ENCODE measurements around the gene ARSA. TPM values are rescaled to one million over a fixed set of nuclear protein-coding genes. Genes with fewer than 3 reads are reported as not detected.
A peak's percentile ranks its signal among the peaks of the same experiment; 100 is the strongest.

ARSA gene
- total and polyA plus RNA-seq, 2 of the 13 experiments (the other 11 are each of a cell fraction or from before 2014, with no cell fraction given), result 9.0 to 11.5 TPM

DNA sequence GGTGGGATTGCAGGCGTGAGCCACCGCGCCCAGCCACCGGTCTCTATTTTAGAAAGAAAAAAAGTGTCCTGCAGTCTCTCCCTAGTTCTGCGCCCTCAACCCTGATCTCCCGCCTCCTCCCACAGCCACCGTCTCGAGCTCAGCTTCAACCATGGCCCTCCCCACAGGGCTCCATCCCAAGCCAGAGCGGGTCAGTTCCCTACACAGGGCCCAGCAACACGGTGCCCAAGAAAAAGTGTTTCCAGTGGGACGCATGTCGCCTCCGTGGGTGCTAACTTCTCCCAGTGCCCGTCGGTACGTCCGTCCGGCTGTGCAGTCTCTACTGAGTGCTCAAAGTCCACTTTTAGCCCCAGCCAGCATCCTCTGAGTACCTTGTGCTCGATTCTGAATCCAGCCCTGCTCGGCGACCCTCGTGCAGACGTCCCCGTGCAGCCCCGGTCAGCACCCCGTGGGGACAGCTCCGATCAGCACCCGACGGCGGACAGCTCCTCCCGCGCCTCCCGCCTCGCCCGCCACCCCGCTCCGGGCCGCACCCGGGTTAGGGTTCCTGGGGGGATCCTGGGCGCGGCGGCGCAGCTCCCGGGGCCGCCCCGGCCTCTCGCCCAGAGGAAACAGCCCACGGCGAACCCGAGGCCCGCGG, 28.0 kb downstream of the ARSA start (continued):
- TF ChIP-seq FOXO1 (CRISPR knock-in tag; IDR thresholded peaks at IDR 0.05) (peak; percentile 96), ATAD3A (CRISPR knock-in tag; IDR thresholded peaks at IDR 0.05) (peak; percentile 99), LCORL (IDR thresholded peaks at IDR 0.05) (no peak), LCORL (CRISPR knock-in tag; IDR thresholded peaks at IDR 0.05) (peak; percentile 41; the same call in 1 of the 2 replicates), HMG20A (CRISPR knock-in tag; IDR thresholded peaks at IDR 0.05; ENCODE audit: borderline replicate concordance) (peak; percentile 79; the same call in 1 of the 2 replicates), KAT2B (IDR thresholded peaks at IDR 0.05; ENCODE audit: borderline replicate concordance, low read depth, low read length) (no peak), MAFF (IDR thresholded peaks at IDR 0.05; ENCODE audit: low read depth, low read length) (no peak), SMARCC2 (IDR thresholded peaks at IDR 0.05) (no peak), ZNF441 (CRISPR knock-in tag; IDR thresholded peaks at IDR 0.05; ENCODE audit: borderline replicate concordance) (peak; percentile 99), KDM5B (CRISPR knock-in tag; IDR thresholded peaks at IDR 0.05; ENCODE audit: borderline replicate concordance) (peak; percentile 99), TAF15 (IDR thresholded peaks at IDR 0.05; ENCODE audit: low read depth, low read length, poor library complexity, severe bottlenecking) (no peak), ZNF572 (CRISPR knock-in tag; IDR thresholded peaks at IDR 0.05) (no peak)
- TF ChIP-seq, protein P1, sequence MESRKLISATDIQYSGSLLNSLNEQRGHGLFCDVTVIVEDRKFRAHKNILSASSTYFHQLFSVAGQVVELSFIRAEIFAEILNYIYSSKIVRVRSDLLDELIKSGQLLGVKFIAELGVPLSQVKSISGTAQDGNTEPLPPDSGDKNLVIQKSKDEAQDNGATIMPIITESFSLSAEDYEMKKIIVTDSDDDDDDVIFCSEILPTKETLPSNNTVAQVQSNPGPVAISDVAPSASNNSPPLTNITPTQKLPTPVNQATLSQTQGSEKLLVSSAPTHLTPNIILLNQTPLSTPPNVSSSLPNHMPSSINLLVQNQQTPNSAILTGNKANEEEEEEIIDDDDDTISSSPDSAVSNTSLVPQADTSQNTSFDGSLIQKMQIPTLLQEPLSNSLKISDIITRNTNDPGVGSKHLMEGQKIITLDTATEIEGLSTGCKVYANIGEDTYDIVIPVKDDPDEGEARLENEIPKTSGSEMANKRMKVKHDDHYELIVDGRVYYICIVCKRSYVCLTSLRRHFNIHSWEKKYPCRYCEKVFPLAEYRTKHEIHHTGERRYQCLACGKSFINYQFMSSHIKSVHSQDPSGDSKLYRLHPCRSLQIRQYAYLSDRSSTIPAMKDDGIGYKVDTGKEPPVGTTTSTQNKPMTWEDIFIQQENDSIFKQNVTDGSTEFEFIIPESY (CRISPR knock-in tag; IDR thresholded peaks at IDR 0.05), result peak; percentile 69; the same call in 1 of the 2 replicates
- TF ChIP-seq, protein P2, sequence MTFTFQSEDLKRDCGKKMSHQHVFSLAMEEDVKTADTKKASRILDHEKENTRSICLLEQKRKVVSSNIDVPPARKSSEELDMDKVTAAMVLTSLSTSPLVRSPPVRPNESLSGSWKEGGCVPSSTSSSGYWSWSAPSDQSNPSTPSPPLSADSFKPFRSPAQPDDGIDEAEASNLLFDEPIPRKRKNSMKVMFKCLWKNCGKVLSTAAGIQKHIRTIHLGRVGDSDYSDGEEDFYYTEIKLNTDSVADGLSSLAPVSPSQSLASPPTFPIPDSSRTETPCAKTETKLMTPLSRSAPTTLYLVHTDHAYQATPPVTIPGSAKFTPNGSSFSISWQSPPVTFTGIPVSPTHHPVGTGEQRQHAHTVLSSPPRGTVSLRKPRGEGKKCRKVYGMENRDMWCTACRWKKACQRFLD (CRISPR knock-in tag; IDR thresholded peaks at IDR 0.05; ENCODE audit: borderline replicate concordance), result peak; percentile 97
- TF ChIP-seq, protein P3, sequence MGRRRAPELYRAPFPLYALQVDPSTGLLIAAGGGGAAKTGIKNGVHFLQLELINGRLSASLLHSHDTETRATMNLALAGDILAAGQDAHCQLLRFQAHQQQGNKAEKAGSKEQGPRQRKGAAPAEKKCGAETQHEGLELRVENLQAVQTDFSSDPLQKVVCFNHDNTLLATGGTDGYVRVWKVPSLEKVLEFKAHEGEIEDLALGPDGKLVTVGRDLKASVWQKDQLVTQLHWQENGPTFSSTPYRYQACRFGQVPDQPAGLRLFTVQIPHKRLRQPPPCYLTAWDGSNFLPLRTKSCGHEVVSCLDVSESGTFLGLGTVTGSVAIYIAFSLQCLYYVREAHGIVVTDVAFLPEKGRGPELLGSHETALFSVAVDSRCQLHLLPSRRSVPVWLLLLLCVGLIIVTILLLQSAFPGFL (CRISPR knock-in tag; IDR thresholded peaks at IDR 0.05), result peak; percentile 98; the same call in 1 of the 2 replicates
- TF ChIP-seq, protein P4, sequence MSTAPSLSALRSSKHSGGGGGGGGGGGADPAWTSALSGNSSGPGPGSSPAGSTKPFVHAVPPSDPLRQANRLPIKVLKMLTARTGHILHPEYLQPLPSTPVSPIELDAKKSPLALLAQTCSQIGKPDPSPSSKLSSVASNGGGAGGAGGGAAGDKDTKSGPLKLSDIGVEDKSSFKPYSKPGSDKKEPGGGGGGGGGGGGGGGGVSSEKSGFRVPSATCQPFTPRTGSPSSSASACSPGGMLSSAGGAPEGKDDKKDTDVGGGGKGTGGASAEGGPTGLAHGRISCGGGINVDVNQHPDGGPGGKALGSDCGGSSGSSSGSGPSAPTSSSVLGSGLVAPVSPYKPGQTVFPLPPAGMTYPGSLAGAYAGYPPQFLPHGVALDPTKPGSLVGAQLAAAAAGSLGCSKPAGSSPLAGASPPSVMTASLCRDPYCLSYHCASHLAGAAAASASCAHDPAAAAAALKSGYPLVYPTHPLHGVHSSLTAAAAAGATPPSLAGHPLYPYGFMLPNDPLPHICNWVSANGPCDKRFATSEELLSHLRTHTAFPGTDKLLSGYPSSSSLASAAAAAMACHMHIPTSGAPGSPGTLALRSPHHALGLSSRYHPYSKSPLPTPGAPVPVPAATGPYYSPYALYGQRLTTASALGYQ (CRISPR knock-in tag; IDR thresholded peaks at IDR 0.05), result peak; percentile 92
- TF ChIP-seq, protein P5, sequence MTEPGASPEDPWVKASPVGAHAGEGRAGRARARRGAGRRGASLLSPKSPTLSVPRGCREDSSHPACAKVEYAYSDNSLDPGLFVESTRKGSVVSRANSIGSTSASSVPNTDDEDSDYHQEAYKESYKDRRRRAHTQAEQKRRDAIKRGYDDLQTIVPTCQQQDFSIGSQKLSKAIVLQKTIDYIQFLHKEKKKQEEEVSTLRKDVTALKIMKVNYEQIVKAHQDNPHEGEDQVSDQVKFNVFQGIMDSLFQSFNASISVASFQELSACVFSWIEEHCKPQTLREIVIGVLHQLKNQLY (CRISPR knock-in tag; IDR thresholded peaks at IDR 0.05), result peak; percentile 69; the same call in 1 of the 2 replicates
- TF ChIP-seq, protein P6, sequence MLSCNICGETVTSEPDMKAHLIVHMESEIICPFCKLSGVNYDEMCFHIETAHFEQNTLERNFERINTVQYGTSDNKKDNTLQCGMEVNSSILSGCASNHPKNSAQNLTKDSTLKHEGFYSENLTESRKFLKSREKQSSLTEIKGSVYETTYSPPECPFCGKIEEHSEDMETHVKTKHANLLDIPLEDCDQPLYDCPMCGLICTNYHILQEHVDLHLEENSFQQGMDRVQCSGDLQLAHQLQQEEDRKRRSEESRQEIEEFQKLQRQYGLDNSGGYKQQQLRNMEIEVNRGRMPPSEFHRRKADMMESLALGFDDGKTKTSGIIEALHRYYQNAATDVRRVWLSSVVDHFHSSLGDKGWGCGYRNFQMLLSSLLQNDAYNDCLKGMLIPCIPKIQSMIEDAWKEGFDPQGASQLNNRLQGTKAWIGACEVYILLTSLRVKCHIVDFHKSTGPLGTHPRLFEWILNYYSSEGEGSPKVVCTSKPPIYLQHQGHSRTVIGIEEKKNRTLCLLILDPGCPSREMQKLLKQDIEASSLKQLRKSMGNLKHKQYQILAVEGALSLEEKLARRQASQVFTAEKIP (CRISPR knock-in tag; IDR thresholded peaks at IDR 0.05; ENCODE audit: borderline replicate concordance), result no peak

All from HepG2 (cell line).